H9 (cell line): ENCODE results near the gene TTC13. TPM values are rescaled to one million over a fixed set of nuclear protein-coding genes. Genes with fewer than 3 reads are reported as not detected.

Experiments used
- DNase-seq: peaks from one replicate; pipeline ENCODE4 v3.0.0-alpha.2; 2017
- H2AFZ ChIP-seq: one replicate; pipeline ENCODE4 v1.6.1; 2013; ENCODE audit warnings: mild to moderate bottlenecking, low read length, control low read depth, moderate library complexity
- H2AK5ac ChIP-seq: 2 replicates; pipeline ENCODE4 v1.6.1; 2013; ENCODE audit warnings: low read length, control low read depth, mixed read lengths; ENCODE audit not compliant: insufficient read length
- H2BK120ac ChIP-seq: one replicate; pipeline ENCODE4 v1.6.1; 2013; ENCODE audit warnings: low read depth, mild to moderate bottlenecking, low read length, control low read depth, inconsistent platforms; ENCODE audit not compliant: poor library complexity, severe bottlenecking
- H2BK12ac ChIP-seq: 2 replicates; pipeline ENCODE4 v1.6.1; 2013; ENCODE audit warnings: low read length, control low read depth, mixed read lengths, low read depth; ENCODE audit not compliant: insufficient read length
- H2BK15ac ChIP-seq: 2 replicates; pipeline ENCODE4 v1.6.1; 2013; ENCODE audit warnings: low read depth, low read length, control low read depth
- H2BK20ac ChIP-seq: one replicate; pipeline ENCODE4 v1.6.1; 2013; ENCODE audit warnings: low read depth, mild to moderate bottlenecking, low read length, control low read depth, inconsistent platforms; ENCODE audit not compliant: poor library complexity, severe bottlenecking
- H2BK5ac ChIP-seq: 2 replicates; pipeline ENCODE4 v1.6.1; 2013; ENCODE audit warnings: low read length, control low read depth, mixed read lengths; ENCODE audit not compliant: insufficient read length
- H3K14ac ChIP-seq: 2 replicates; pipeline ENCODE4 v1.6.1; 2013; ENCODE audit warnings: low read length, control low read depth; ENCODE audit not compliant: insufficient read depth
- H3K18ac ChIP-seq: 2 replicates; pipeline ENCODE4 v1.6.1; 2013; ENCODE audit warnings: low read depth, mild to moderate bottlenecking, mixed read lengths, low read length, control low read depth; ENCODE audit not compliant: insufficient read length
- H3K23ac ChIP-seq: 2 replicates; pipeline ENCODE4 v1.6.1; 2013; ENCODE audit warnings: low read length, control low read depth, mixed read lengths, low read depth; ENCODE audit not compliant: insufficient read length
- H3K23me2 ChIP-seq: 2 replicates; pipeline ENCODE4 v1.6.1; 2013; ENCODE audit warnings: low read depth, mild to moderate bottlenecking, mixed read lengths, low read length, control low read depth; ENCODE audit not compliant: insufficient read length, poor library complexity, severe bottlenecking
- H3K27ac ChIP-seq: 2 replicates; pipeline ENCODE4 v1.5.1; 2013; ENCODE audit warnings: low read length, control low read depth, mixed read lengths, low read depth; ENCODE audit not compliant: insufficient read length
- H3K27me3 ChIP-seq: 2 replicates; pipeline ENCODE4 v1.6.1; 2013; ENCODE audit warnings: low read length, control low read depth, inconsistent platforms; ENCODE audit not compliant: insufficient read depth
- H3K4ac ChIP-seq: 2 replicates; pipeline ENCODE4 v1.6.1; 2013; ENCODE audit warnings: low read depth, mild to moderate bottlenecking, control low read depth, inconsistent platforms, low read length, moderate library complexity
- H3K4me1 ChIP-seq: 2 replicates; pipeline ENCODE4 v1.6.1; 2013; ENCODE audit warnings: low read length, control low read depth, inconsistent platforms; ENCODE audit not compliant: insufficient read depth
- H3K4me2 ChIP-seq: 2 replicates; pipeline ENCODE4 v1.6.1; 2013; ENCODE audit warnings: low read length, control low read depth, mixed read lengths; ENCODE audit not compliant: insufficient read length, insufficient read depth
- H3K56ac ChIP-seq: 2 replicates; pipeline ENCODE4 v1.6.1; 2013; ENCODE audit warnings: low read depth, mild to moderate bottlenecking, mixed read lengths, low read length, control low read depth; ENCODE audit not compliant: insufficient read length
- H3K79me1 ChIP-seq: 2 replicates; pipeline ENCODE4 v1.6.1; 2013; ENCODE audit warnings: low read depth, mild to moderate bottlenecking, moderate library complexity, low read length, control low read depth, inconsistent platforms; ENCODE audit not compliant: insufficient read depth, poor library complexity, severe bottlenecking
- H3K79me2 ChIP-seq: 2 replicates; pipeline ENCODE4 v1.6.1; 2013; ENCODE audit warnings: low read length, control low read depth, inconsistent platforms; ENCODE audit not compliant: insufficient read depth
- H3K9ac ChIP-seq: 2 replicates; pipeline ENCODE4 v1.6.1; 2013; ENCODE audit warnings: low read length, control low read depth, mixed read lengths; ENCODE audit not compliant: insufficient read length; ENCODE audit errors: extremely low read depth
- H3K9me3 ChIP-seq: one replicate; pipeline ENCODE4 v1.6.1; 2013; ENCODE audit warnings: low read depth, low read length, inconsistent platforms; ENCODE audit not compliant: control insufficient read depth
- H3T11ph ChIP-seq: one replicate; pipeline ENCODE4 v1.6.1; 2013; ENCODE audit warnings: mild to moderate bottlenecking, low read length, control low read depth, inconsistent platforms
- H4K20me1 ChIP-seq: one replicate; pipeline ENCODE4 v1.6.1; 2013; ENCODE audit not compliant: control insufficient read depth, insufficient read length, insufficient read depth
- H4K5ac ChIP-seq: 2 replicates; pipeline ENCODE4 v1.6.1; 2013; ENCODE audit warnings: low read depth, mild to moderate bottlenecking, mixed read lengths, low read length, control low read depth; ENCODE audit not compliant: insufficient read length
- H4K8ac ChIP-seq: replicated peaks from 2 replicates; pipeline ENCODE4 v1.6.1; 2013; ENCODE audit warnings: low read length, control low read depth, mixed read lengths, low read depth; ENCODE audit not compliant: insufficient read length
- H4K91ac ChIP-seq: 2 replicates; pipeline ENCODE4 v1.6.1; 2013; ENCODE audit warnings: low read depth, mild to moderate bottlenecking, moderate library complexity, mixed read lengths, low read length, control low read depth; ENCODE audit not compliant: insufficient read length
- H3K27ac Mint-ChIP-seq, 3 experiments: 2 replicates in 2 of 3; 3 replicates in 1 of 3; pipeline ENCODE4 v1.8.0; 2020 to 2021; ENCODE audit warnings: mixed read lengths in 3 of 3, mild to moderate bottlenecking in 1 of 3, moderate library complexity in 1 of 3
- H3K27me3 Mint-ChIP-seq: 2 replicates; pipeline ENCODE4 v1.8.0; 2021; ENCODE audit warnings: low read depth, mild to moderate bottlenecking, moderate library complexity, mixed read lengths
- H3K36me3 Mint-ChIP-seq, 3 experiments: 2 replicates in 2 of 3; 3 replicates in 1 of 3; pipeline ENCODE4 v1.8.0; 2020 to 2021; ENCODE audit warnings: low read depth in 3 of 3, mixed read lengths in 3 of 3; ENCODE audit not compliant: insufficient read depth in 1 of 3
- H3K4me1 Mint-ChIP-seq, 2 experiments: 2 replicates each; pipeline ENCODE4 v1.8.0; 2020; ENCODE audit warnings: mixed read lengths in 2 of 2
- H3K4me3 Mint-ChIP-seq, 2 experiments: 2 replicates in 1 of 2; 3 replicates in 1 of 2; pipeline ENCODE4 v1.8.0; 2020 to 2021; ENCODE audit warnings: mild to moderate bottlenecking in 2 of 2, mixed read lengths in 2 of 2, moderate library complexity in 1 of 2
- H3K9me3 Mint-ChIP-seq, 2 experiments: 2 replicates in 1 of 2; 3 replicates in 1 of 2; pipeline ENCODE4 v1.8.0; 2020; ENCODE audit warnings: mild to moderate bottlenecking in 2 of 2, mixed read lengths in 2 of 2, moderate library complexity in 1 of 2
- WGBS: extraction: QIAGEN DNeasy Blood & Tissue Kit; methylation state at CpG from one replicate; pipeline ENCODE4 v1.1.7; 2013; ENCODE audit warnings: missing lambda C conversion rate, low lambda C conversion rate, mixed read lengths; ENCODE audit not compliant: insufficient read length; ENCODE audit errors: extremely low coverage; 5-methylcytosine and 5-hydroxymethylcytosine counted together
- total RNA-seq: library from RNA; stranded (reverse); gene quantifications from 2 replicates; pipeline ENCODE4 v1.2.1, GENCODE V29; 2021
- TF ChIP-seq, protein P1 (sequence below): fragments of 200-600 bp; sonication (generic); conservative IDR thresholded peaks from 3 replicates; pipeline ENCODE4 v1.8.0; 2021; ENCODE audit warnings: antibody characterized with exemption, mild to moderate bottlenecking

The TTC13 gene
- total RNA-seq, 1 experiment from 2014 or later = 7.6 TPM

DNA sequence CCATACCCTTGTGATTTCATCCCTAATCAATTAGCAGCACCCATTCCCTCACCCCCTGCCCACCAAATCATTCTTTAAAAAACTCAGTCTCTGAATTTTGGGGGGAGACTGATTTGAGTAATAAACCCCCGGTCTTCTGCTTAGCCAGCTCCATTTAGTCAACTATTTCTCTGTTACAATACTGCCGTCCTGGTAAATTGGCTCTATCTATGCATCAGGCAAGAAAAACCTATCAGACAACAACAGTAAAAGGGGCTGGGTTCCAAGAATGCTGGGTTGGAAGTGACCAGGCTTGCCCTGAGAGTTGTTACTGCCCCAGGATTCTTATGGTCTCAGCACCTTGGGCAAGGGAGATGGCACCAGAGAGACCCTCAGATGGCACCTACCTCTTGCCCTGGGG, 94.0 kb downstream of the TTC13 start:
- no peak overlapping the region for H3K14ac ChIP-seq

More for the DNA sequence above, 94.0 kb downstream of the TTC13 start:
- Histone ChIP-seq H3K9ac (no peak overlapping the region), H3K23me2 (no peaks in the 10 kb centered on the region), H3K9me3 (no peaks in the 10 kb centered on the region), H3T11ph (no peak overlapping the region), H4K91ac (no peak overlapping the region), H4K8ac (no peak overlapping the region), H3K4ac (no peak overlapping the region), H3K23ac (no peak overlapping the region), H3K27ac (no peak overlapping the region), H3K79me2 (no peaks in the 10 kb centered on the region), H3K18ac (no peak overlapping the region), H2AFZ (no peak overlapping the region), H3K27me3 (no peaks in the 10 kb centered on the region), H2BK120ac (no peak overlapping the region), H3K79me1 (no peaks in the 10 kb centered on the region), H2BK20ac (no peak overlapping the region), H3K56ac (no peak overlapping the region), H2BK12ac (no peak overlapping the region), H4K20me1 (no peaks in the 10 kb centered on the region), H3K4me2 (no peak overlapping the region), H2BK15ac (no peak overlapping the region), H4K5ac (no peak overlapping the region), H3K4me1 (no peaks in the 10 kb centered on the region), H2BK5ac (no peak overlapping the region), H2AK5ac (no peak overlapping the region)
- DNase-seq = no peak
- no peak overlapping the region for H3K27ac Mint-ChIP-seq
- WGBS = no CpG with 5 or more reads among the region's 2 CpGs
- peaks cover 11 to 18% of the 10 kb centered on the region in 2 experiments for H3K4me1 Mint-ChIP-seq
- H3K27me3 Mint-ChIP-seq = peaks cover 65% of the 10 kb centered on the region
- H3K36me3 Mint-ChIP-seq = no peaks in the 10 kb centered on the region; a peak in 2 of 7 replicates
- no peak overlapping the region for H3K4me3 Mint-ChIP-seq
- H3K9me3 Mint-ChIP-seq = peaks cover 0 to 5% of the 10 kb centered on the region in 2 experiments; a peak in 2 of 5 replicates
- TF ChIP-seq, protein P1, sequence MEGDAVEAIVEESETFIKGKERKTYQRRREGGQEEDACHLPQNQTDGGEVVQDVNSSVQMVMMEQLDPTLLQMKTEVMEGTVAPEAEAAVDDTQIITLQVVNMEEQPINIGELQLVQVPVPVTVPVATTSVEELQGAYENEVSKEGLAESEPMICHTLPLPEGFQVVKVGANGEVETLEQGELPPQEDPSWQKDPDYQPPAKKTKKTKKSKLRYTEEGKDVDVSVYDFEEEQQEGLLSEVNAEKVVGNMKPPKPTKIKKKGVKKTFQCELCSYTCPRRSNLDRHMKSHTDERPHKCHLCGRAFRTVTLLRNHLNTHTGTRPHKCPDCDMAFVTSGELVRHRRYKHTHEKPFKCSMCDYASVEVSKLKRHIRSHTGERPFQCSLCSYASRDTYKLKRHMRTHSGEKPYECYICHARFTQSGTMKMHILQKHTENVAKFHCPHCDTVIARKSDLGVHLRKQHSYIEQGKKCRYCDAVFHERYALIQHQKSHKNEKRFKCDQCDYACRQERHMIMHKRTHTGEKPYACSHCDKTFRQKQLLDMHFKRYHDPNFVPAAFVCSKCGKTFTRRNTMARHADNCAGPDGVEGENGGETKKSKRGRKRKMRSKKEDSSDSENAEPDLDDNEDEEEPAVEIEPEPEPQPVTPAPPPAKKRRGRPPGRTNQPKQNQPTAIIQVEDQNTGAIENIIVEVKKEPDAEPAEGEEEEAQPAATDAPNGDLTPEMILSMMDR = no peak
